HEK293 (cell line): ENCODE results near the gene MCTP1.

Source experiments
- SCRT2 ChIP-seq: fragments of 450-650 bp; formaldehyde crosslinking; IDR thresholded peaks from 2 replicates; pipeline ENCODE4 v1.5.1; 2016; ENCODE audit warnings: missing biosample characterization, missing genetic modification characterization
- ZFP37 ChIP-seq: fragments of 450-650 bp; formaldehyde crosslinking; IDR thresholded peaks from 2 replicates; pipeline ENCODE4 v1.5.1; 2016; ENCODE audit warnings: missing biosample characterization, missing genetic modification characterization
- ZNF416 ChIP-seq: fragments of 450-650 bp; formaldehyde crosslinking; IDR thresholded peaks from 2 replicates; pipeline ENCODE4 v1.5.1; 2016; ENCODE audit warnings: missing biosample characterization, missing genetic modification characterization
- TF ChIP-seq, protein P1 (sequence below): fragments of 450-650 bp; formaldehyde crosslinking; IDR thresholded peaks from 2 replicates; pipeline ENCODE4 v1.5.1; 2016; ENCODE audit warnings: missing biosample characterization, missing genetic modification characterization
- TF ChIP-seq, protein P2 (sequence below): fragments of 450-650 bp; formaldehyde crosslinking; IDR thresholded peaks from 2 replicates; pipeline ENCODE4 v1.5.1; 2016; ENCODE audit warnings: missing biosample characterization, missing genetic modification characterization

DNA sequence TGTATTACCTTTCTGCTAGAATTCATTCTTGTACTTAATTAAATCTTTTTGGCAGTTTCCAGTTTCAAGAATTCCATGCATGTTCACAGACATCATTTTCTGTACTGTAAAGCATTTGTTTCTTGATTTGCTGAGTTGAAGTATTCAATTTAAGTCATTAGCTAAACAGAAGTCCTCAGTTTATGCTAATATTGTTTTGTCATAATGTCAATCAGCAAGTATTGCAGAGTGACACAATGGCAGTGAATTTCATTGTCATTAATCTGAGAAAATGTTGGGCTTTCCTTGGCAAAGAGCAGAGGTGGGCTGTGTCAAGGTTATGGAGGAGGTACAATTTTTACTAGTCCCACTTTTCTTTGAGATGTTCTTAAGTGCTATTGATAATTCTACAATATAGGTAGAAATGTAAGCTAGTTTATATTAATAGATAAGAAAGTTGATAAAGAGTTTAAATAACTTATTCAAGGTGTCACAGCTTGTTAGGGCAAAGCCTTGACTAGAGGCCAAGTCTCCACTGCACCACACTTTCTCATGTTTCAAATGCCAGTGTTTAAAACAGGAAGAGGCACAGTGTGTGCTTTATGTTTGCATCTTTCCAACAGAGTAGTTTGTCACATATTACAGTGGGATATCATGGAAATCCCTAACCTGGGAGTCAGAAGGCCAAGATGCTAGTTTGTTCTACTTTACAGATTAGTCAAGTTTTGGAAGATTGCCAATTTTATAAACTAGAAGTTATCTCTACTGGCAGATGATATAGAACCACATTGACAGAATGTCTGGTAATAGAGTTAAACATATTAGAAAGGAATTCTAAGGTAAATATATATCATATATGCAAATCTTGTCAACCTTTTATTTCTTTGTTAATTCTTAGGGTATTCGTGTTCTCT lies 610.2 kb downstream of the MCTP1 start:
- no peak for TF ChIP-seq ZNF416 (tag by site-specific recombination)
- no peak for TF ChIP-seq ZFP37 (tag by site-specific recombination)
- TF ChIP-seq, protein P1, sequence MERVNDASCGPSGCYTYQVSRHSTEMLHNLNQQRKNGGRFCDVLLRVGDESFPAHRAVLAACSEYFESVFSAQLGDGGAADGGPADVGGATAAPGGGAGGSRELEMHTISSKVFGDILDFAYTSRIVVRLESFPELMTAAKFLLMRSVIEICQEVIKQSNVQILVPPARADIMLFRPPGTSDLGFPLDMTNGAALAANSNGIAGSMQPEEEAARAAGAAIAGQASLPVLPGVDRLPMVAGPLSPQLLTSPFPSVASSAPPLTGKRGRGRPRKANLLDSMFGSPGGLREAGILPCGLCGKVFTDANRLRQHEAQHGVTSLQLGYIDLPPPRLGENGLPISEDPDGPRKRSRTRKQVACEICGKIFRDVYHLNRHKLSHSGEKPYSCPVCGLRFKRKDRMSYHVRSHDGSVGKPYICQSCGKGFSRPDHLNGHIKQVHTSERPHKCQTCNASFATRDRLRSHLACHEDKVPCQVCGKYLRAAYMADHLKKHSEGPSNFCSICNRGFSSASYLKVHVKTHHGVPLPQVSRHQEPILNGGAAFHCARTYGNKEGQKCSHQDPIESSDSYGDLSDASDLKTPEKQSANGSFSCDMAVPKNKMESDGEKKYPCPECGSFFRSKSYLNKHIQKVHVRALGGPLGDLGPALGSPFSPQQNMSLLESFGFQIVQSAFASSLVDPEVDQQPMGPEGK (tag by site-specific recombination), result no peak
- TF ChIP-seq, protein P2, sequence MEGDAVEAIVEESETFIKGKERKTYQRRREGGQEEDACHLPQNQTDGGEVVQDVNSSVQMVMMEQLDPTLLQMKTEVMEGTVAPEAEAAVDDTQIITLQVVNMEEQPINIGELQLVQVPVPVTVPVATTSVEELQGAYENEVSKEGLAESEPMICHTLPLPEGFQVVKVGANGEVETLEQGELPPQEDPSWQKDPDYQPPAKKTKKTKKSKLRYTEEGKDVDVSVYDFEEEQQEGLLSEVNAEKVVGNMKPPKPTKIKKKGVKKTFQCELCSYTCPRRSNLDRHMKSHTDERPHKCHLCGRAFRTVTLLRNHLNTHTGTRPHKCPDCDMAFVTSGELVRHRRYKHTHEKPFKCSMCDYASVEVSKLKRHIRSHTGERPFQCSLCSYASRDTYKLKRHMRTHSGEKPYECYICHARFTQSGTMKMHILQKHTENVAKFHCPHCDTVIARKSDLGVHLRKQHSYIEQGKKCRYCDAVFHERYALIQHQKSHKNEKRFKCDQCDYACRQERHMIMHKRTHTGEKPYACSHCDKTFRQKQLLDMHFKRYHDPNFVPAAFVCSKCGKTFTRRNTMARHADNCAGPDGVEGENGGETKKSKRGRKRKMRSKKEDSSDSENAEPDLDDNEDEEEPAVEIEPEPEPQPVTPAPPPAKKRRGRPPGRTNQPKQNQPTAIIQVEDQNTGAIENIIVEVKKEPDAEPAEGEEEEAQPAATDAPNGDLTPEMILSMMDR (tag by site-specific recombination), result no peak
- TF ChIP-seq SCRT2 (tag by site-specific recombination), result no peak
